H1 (cell line): ENCODE data around the gene CHTF18. TPM values are rescaled to one million over a fixed set of nuclear protein-coding genes. Genes with fewer than 3 reads are reported as not detected.
A peak's percentile ranks its signal among the peaks of the same experiment; 100 is the strongest.

ENCODE experiments used
- CTCF ChIA-PET: fragments of 300-600 bp; sonication (Branson Sonifier 250); formaldehyde crosslinking; loops from one replicate; lab custom pipeline; 2021; ENCODE audit not compliant: partially characterized antibody; lab: Charles Lee
- POLR2A ChIA-PET: fragments of 300-600 bp; sonication (Branson Sonifier 250); formaldehyde crosslinking; loops from one replicate; lab custom pipeline; 2021; ENCODE audit warnings: inconsistent platforms; ENCODE audit not compliant: partially characterized antibody; lab: Charles Lee
- DNase-seq, 2 experiments: peaks; one replicate each; pipeline versions ENCODE4 v3.0.0 to v3.0.0-alpha.2; 2010 to 2022; ENCODE audit warnings: low spot score in 2 of 2, low read depth in 1 of 2, mixed read lengths in 1 of 2
- FAIRE-seq: peaks from 2 replicates; lab custom pipeline; 2011; peaks lifted over from hg19 to GRCh38; lab: Jason Lieb, UNC
- H2AFZ ChIP-seq: 2 replicates; pipeline ENCODE4 v1.8.1; 2012; ENCODE audit warnings: low read length, inconsistent platforms
- H2AK5ac ChIP-seq: 2 replicates; pipeline ENCODE4 v1.6.1; 2013; ENCODE audit warnings: low read depth, low read length
- H2BK120ac ChIP-seq: replicated peaks from 2 replicates; pipeline ENCODE3; 2013; ENCODE audit warnings: low read depth, low read length, inconsistent platforms
- H2BK12ac ChIP-seq: 2 replicates; pipeline ENCODE4 v1.6.1; 2013; ENCODE audit warnings: low read depth, low read length
- H2BK15ac ChIP-seq: 2 replicates; pipeline ENCODE4 v1.6.1; 2013; ENCODE audit warnings: low read length
- H2BK20ac ChIP-seq: 2 replicates; pipeline ENCODE4 v1.6.1; 2013; ENCODE audit warnings: low read length
- H2BK5ac ChIP-seq: 2 replicates; pipeline ENCODE4 v1.6.1; 2013; ENCODE audit warnings: low read depth, low read length
- H3K14ac ChIP-seq: 2 replicates; pipeline ENCODE4 v1.6.1; 2013; ENCODE audit warnings: inconsistent platforms; ENCODE audit not compliant: insufficient read length
- H3K18ac ChIP-seq: 2 replicates; pipeline ENCODE4 v1.6.1; 2013; ENCODE audit warnings: low read length; ENCODE audit errors: extremely low read depth
- H3K23ac ChIP-seq: 2 replicates; pipeline ENCODE4 v1.6.1; 2013; ENCODE audit warnings: inconsistent platforms; ENCODE audit not compliant: insufficient read length
- H3K23me2 ChIP-seq: 2 replicates; pipeline ENCODE4 v1.6.1; 2013; ENCODE audit warnings: low read depth, low read length
- H3K27ac ChIP-seq: 2 replicates; pipeline ENCODE4 v1.6.1; 2011; ENCODE audit warnings: low read depth, low read length, inconsistent platforms
- H3K27me3 ChIP-seq, 4 experiments: replicated peaks in 1 of 4; 1 replicate in 1 of 4; 2 replicates in 3 of 4; pipeline versions ENCODE4 v1.6.1 to v1.8.1; 2011 to 2013; ENCODE audit warnings: low read length in 3 of 4, mild to moderate bottlenecking in 3 of 4, inconsistent platforms in 2 of 4, mixed read lengths in 2 of 4, moderate library complexity in 1 of 4; ENCODE audit not compliant: control insufficient read depth in 3 of 4, insufficient read depth in 3 of 4; ENCODE audit errors: extremely low read depth in 1 of 4
- H3K36me3 ChIP-seq, 4 experiments: 2 replicates each; pipeline versions ENCODE4 v1.6.1 to v1.8.1; 2011 to 2013; ENCODE audit warnings: mild to moderate bottlenecking in 4 of 4, low read length in 3 of 4, moderate library complexity in 2 of 4, control low read depth in 1 of 4, inconsistent platforms in 1 of 4; ENCODE audit not compliant: insufficient read depth in 4 of 4, control insufficient read depth in 2 of 4
- H3K4ac ChIP-seq: replicated peaks from 2 replicates; pipeline ENCODE3; 2013; ENCODE audit warnings: low read length, low read depth, mixed read lengths, inconsistent platforms; ENCODE audit not compliant: insufficient read length
- H3K4me1 ChIP-seq, 4 experiments: replicated peaks in 1 of 4; 1 replicate in 1 of 4; 2 replicates in 3 of 4; pipeline versions ENCODE4 v1.6.1 to v1.8.1; 2011 to 2013; ENCODE audit warnings: low read length in 3 of 4, inconsistent platforms in 2 of 4, mixed read lengths in 1 of 4; ENCODE audit not compliant: insufficient read depth in 4 of 4, control insufficient read depth in 3 of 4
- H3K4me2 ChIP-seq, 2 experiments: 2 replicates each; pipeline versions ENCODE4 v1.6.1 to v1.8.1; 2011 to 2013; ENCODE audit warnings: low read depth in 2 of 2, low read length in 2 of 2, control low read depth in 1 of 2, inconsistent platforms in 1 of 2, mild to moderate bottlenecking in 1 of 2; ENCODE audit not compliant: insufficient read depth in 1 of 2
- H3K4me3 ChIP-seq, 4 experiments: fragments of 200-600, 300-600 bp in 1 of 4; sonication (generic), shearing (Covaris generic), sonication (Bioruptor Twin) in 1 of 4; 2 replicates each; pipeline versions ENCODE4 v1.5.1 to v1.8.1; 2011 to 2016; ENCODE audit warnings: low read length in 4 of 4, low read depth in 3 of 4, control low read depth in 2 of 4, inconsistent platforms in 2 of 4, mild to moderate bottlenecking in 2 of 4, mixed read lengths in 1 of 4, moderate library complexity in 1 of 4; ENCODE audit not compliant: insufficient read depth in 2 of 4; ENCODE audit errors: extremely low read depth in 1 of 4
- H3K56ac ChIP-seq: replicated peaks from 2 replicates; pipeline ENCODE3; 2013; ENCODE audit warnings: low read depth, mild to moderate bottlenecking, mixed read lengths, low read length, inconsistent platforms; ENCODE audit not compliant: insufficient read length
- H3K79me1 ChIP-seq: 2 replicates; pipeline ENCODE4 v1.6.1; 2013; ENCODE audit warnings: low read depth, low read length, control low read depth
- H3K79me2 ChIP-seq, 2 experiments: 2 replicates each; pipeline versions ENCODE4 v1.6.1 to v1.8.1; 2012 to 2013; ENCODE audit warnings: low read length in 2 of 2, mild to moderate bottlenecking in 2 of 2, inconsistent platforms in 1 of 2; ENCODE audit not compliant: insufficient read depth in 2 of 2, control insufficient read depth in 1 of 2
- H3K9ac ChIP-seq, 4 experiments: replicated peaks in 1 of 4; 1 replicate in 1 of 4; 2 replicates in 3 of 4; pipeline versions ENCODE4 v1.6.1 to v1.8.1; 2011 to 2013; ENCODE audit warnings: low read depth in 3 of 4, low read length in 3 of 4, control low read depth in 2 of 4, mild to moderate bottlenecking in 2 of 4, moderate library complexity in 2 of 4, inconsistent platforms in 1 of 4; ENCODE audit errors: extremely low read depth in 1 of 4
- H3K9me3 ChIP-seq, 2 experiments: 2 replicates each; pipeline versions ENCODE4 v1.6.1 to v1.8.1; 2012 to 2013; ENCODE audit warnings: mild to moderate bottlenecking in 2 of 2, moderate library complexity in 2 of 2, control low read depth in 1 of 2, inconsistent platforms in 1 of 2, low read depth in 1 of 2, low read length in 1 of 2, mixed read lengths in 1 of 2; ENCODE audit not compliant: insufficient read depth in 2 of 2
- H4K20me1 ChIP-seq, 2 experiments: replicated peaks in 1 of 2; 2 replicates each; pipeline versions ENCODE3 to v1.8.1; 2011 to 2013; ENCODE audit warnings: inconsistent platforms in 2 of 2, low read length in 2 of 2, mild to moderate bottlenecking in 1 of 2; ENCODE audit not compliant: insufficient read depth in 2 of 2, control insufficient read depth in 1 of 2
- H4K5ac ChIP-seq: 2 replicates; pipeline ENCODE4 v1.6.1; 2013; ENCODE audit warnings: low read length, low read depth, mixed read lengths, inconsistent platforms; ENCODE audit not compliant: insufficient read length
- H4K8ac ChIP-seq: 2 replicates; pipeline ENCODE4 v1.8.0; 2013; ENCODE audit warnings: mild to moderate bottlenecking, moderate library complexity, low read length, inconsistent platforms; ENCODE audit not compliant: insufficient read depth; ENCODE audit errors: extremely low read depth
- H4K91ac ChIP-seq: replicated peaks from 2 replicates; pipeline ENCODE3; 2013; ENCODE audit warnings: low read length, mixed read lengths, inconsistent platforms; ENCODE audit not compliant: insufficient read length
- ATF3 ChIP-seq: IDR thresholded peaks from 2 replicates; pipeline ENCODE4 v1.6.1; 2011; ENCODE audit warnings: low read depth, mild to moderate bottlenecking, low read length; ENCODE audit not compliant: insufficient read depth
- GABPA ChIP-seq: IDR thresholded peaks from 2 replicates; pipeline ENCODE4 v1.6.1; 2011; ENCODE audit warnings: mild to moderate bottlenecking, low read length, moderate library complexity, borderline replicate concordance; ENCODE audit not compliant: insufficient read depth
- GTF2F1 ChIP-seq: IDR thresholded peaks from 2 replicates; pipeline ENCODE4 v1.6.1; 2012; ENCODE audit warnings: low read depth, low read length, improper control_type of control experiment, borderline replicate concordance
- JUN ChIP-seq: IDR thresholded peaks from 2 replicates; pipeline ENCODE4 v1.6.1; 2011; ENCODE audit warnings: low read depth, mild to moderate bottlenecking, improper control_type of control experiment, low read length
- KDM4A ChIP-seq: IDR thresholded peaks from one replicate; pipeline ENCODE4 v1.7.1; 2012; ENCODE audit warnings: low read depth, mild to moderate bottlenecking, moderate library complexity, low read length, inconsistent platforms; ENCODE audit not compliant: severe bottlenecking
- MAX ChIP-seq: IDR thresholded peaks from 2 replicates; pipeline ENCODE4 v1.6.1; 2012; ENCODE audit warnings: inconsistent platforms
- RXRA ChIP-seq: IDR thresholded peaks from 2 replicates; pipeline ENCODE4 v1.6.1; 2011; ENCODE audit warnings: low read depth, mild to moderate bottlenecking, low read length, moderate library complexity; ENCODE audit not compliant: insufficient read depth
- SIRT6 ChIP-seq: IDR thresholded peaks from one replicate; pipeline ENCODE4 v1.7.1; 2012; ENCODE audit warnings: low read length, inconsistent platforms
- SIX5 ChIP-seq: IDR thresholded peaks from 2 replicates; pipeline ENCODE4 v1.6.1; 2011; ENCODE audit warnings: mild to moderate bottlenecking, low read depth, low read length
- TCF12 ChIP-seq: IDR thresholded peaks from 2 replicates; pipeline ENCODE4 v1.6.1; 2011; ENCODE audit warnings: low read depth, mild to moderate bottlenecking, low read length
- YY1 ChIP-seq: IDR thresholded peaks from 2 replicates; pipeline ENCODE4 v1.6.1; 2011; ENCODE audit warnings: low read depth, mild to moderate bottlenecking, low read length
- whole genome bisulfite sequencing, 2 experiments: shearing (Covaris generic) in 1 of 2; methylation state at CpG; one replicate each; pipeline versions ENCODE4 v1.1.6 to v1.1.7; 2013 to 2015; ENCODE audit warnings: low lambda C conversion rate in 2 of 2, mixed read lengths in 2 of 2, inconsistent platforms in 1 of 2, low coverage in 1 of 2, missing lambda C conversion rate in 1 of 2; ENCODE audit not compliant: insufficient replicate concordance in 2 of 2, insufficient coverage in 1 of 2, insufficient read length in 1 of 2; ENCODE audit errors: extremely low coverage in 1 of 2, missing lambda C conversion rate in 1 of 2; 5-methylcytosine and 5-hydroxymethylcytosine counted together
- polyA plus RNA-seq, 7 experiments: library from polyadenylated mRNA; depleted of rRNA in 3 of 7; stranded (reverse) in 5 of 7; unstranded in 2 of 7; fragments of >200 nt in 5 of 7; fragments of 200-250 nt in 2 of 7; gene quantifications; 1 replicate in 5 of 7; 2 replicates in 1 of 7; 4 replicates in 1 of 7; pipeline versions ENCODE4 v1.2.1 to v1.2.3, GENCODE V29; 2011 to 2013; ENCODE audit warnings: missing spikeins in 2 of 7, mixed read lengths in 2 of 7
- total RNA-seq: library from RNA; stranded (reverse); fragmentation: NEBNext Ultra II Directional; extraction: Animal tissue kit (Norgen Biotek cat#: 25700); gene quantifications from 2 replicates; pipeline ENCODE4 v1.2.1, GENCODE V29; 2021

Gene CHTF18
- total and polyA plus RNA-seq, 2 of the 8 experiments (the other 6 are each of a cell fraction or from before 2014, with no cell fraction given), result 75.3 to 104 TPM

GRCh38 chr16:740764-741505, 47.5 kb upstream of the CHTF18 start, which contains the start of gene CIAO3:
Gene CIAO3 (minus strand): TSS chr16:740997. CDS start chr16:740985, 12 bp downstream.
- Histone ChIP-seq H3K18ac (peak within 1 kb of the TSS; percentile 78; the same call in 1 of the 2 replicates), H2BK120ac (no peak within 1 kb of the TSS), H3K23ac (no peak within 1 kb of the TSS), H4K91ac (no peak within 1 kb of the TSS), H2AK5ac (no peak within 1 kb of the TSS), H4K8ac (peak within 1 kb of the TSS; percentile 93), H3K79me1 (no peaks in the 10 kb centered on the region), H2BK5ac (peak within 1 kb of the TSS; percentile 91), H3K4me1 (peaks cover 0 to 9% (median 4%) of the 10 kb centered on the region in 4 experiments; a peak in 5 of 7 replicates), H3K9me3 (no peaks in the 10 kb centered on the region), H3K56ac (peak within 1 kb of the TSS; percentile 46), H3K27ac (peak within 1 kb of the TSS; percentile 84), H4K20me1 (no peaks in the 10 kb centered on the region), H3K27me3 (no peaks in the 10 kb centered on the region), H3K14ac (no peak within 1 kb of the TSS), H3K9ac (peak within 1 kb of the TSS; percentile 64 to 81 (median 71)), H2BK20ac (no peak within 1 kb of the TSS), H2BK12ac (0 out of 2 replicates have a peak within 1 kb of the TSS, but pooled peaks have one; percentile 3), H3K36me3 (peaks cover 0 to 3% (median 0%) of the 10 kb centered on the region in 4 experiments; a peak in 1 of 8 replicates), H2AFZ (no peak within 1 kb of the TSS), H3K4ac (no peak within 1 kb of the TSS), H2BK15ac (no peak within 1 kb of the TSS), H3K4me2 (peak within 1 kb of the TSS; percentile 70 to 80), H3K79me2 (no peaks in the 10 kb centered on the region), H4K5ac (peak within 1 kb of the TSS; percentile 80), H3K23me2 (peaks cover 7% of the 10 kb centered on the region; the same call in 1 of the 2 replicates), H3K4me3 (peak within 1 kb of the TSS; percentile 62 to 90 (median 81))
- FAIRE-seq, result no peak
- CTCF ChIA-PET, result interaction anchor here (0.6 to 35.8 kb wide), 16 partner anchors 9 to 1366 kb away, joined by 3 to 977 read pairs (median 4); partner anchors contain the start of genes ANTKMT, CCDC78, CHTF18 and FBXL16
- peak in 1 of 2 experiments; percentile 99 for DNase-seq
- POLR2A ChIA-PET, result interaction anchor here (0.6 to 6.3 kb wide), 18 partner anchors 10 to 318 kb away, joined by 3 to 39 read pairs (median 4); partner anchors contain the start of genes ANTKMT, CCDC78, GNG13 and MSLN
- WGBS, 2 experiments, result 3% methylated on average over 59 of the region's 79 CpGs; no CpG with 5 or more reads in 1 of the 2 experiments
- TF ChIP-seq KDM4A, result peak; percentile 99
- peak; percentile 77 for TF ChIP-seq SIX5
- TF ChIP-seq ATF3, result peak; percentile 100
- TF ChIP-seq GABPA, result no peak
- no peak for TF ChIP-seq RXRA
- TF ChIP-seq YY1, result peak; percentile 94
- no peak; the same call in 1 of the 2 replicates for TF ChIP-seq JUN
- no peak for TF ChIP-seq SIRT6
- TF ChIP-seq GTF2F1, result no peak
- TF ChIP-seq TCF12, result no peak
- peak; percentile 91 for TF ChIP-seq MAX
